ENCODE measurements around the gene TGFBR3L. TPM values are rescaled to one million over a fixed set of nuclear protein-coding genes. Genes with fewer than 3 reads are reported as not detected.

TGFBR3L gene
- total and polyA plus RNA-seq, 2 of the 8 experiments (the other 6 are each of a cell fraction or from before 2014, with no cell fraction given), result 3.1 to 3.7 TPM

GRCh38 chr19:7963566-7963965 lies 48.9 kb downstream of the TGFBR3L start:
- no peak overlapping the region for H3K4me3 ChIP-seq (ENCODE audit: extremely low read depth in 1 of 4, insufficient read depth in 2 of 4, low read depth in 3 of 4, low read length in 4 of 4)
- no peak overlapping the region for H4K5ac ChIP-seq (ENCODE audit: insufficient read length, low read depth, low read length)
- no peak overlapping the region for H4K8ac ChIP-seq (ENCODE audit: extremely low read depth, insufficient read depth, low read length)
- H2BK20ac ChIP-seq (ENCODE audit: low read length), result no peak overlapping the region
- 94% methylated on average over 25 of the region's 25 CpGs; no CpG with 5 or more reads in 1 of the 2 experiments for WGBS, 2 experiments (ENCODE audit: extremely low coverage in 1 of 2, insufficient coverage in 1 of 2, insufficient read length in 1 of 2, insufficient replicate concordance in 2 of 2, low coverage in 1 of 2, low lambda C conversion rate in 2 of 2, missing lambda C conversion rate in 1 of 2)
- peaks cover 5 to 10% of the 10 kb centered on the region in 2 experiments for H4K20me1 ChIP-seq (replicated peaks in 1 of 2; ENCODE audit: control insufficient read depth in 1 of 2, insufficient read depth in 2 of 2, low read length in 2 of 2)
- no peak for FAIRE-seq
- H3K4me1 ChIP-seq (replicated peaks in 1 of 4; ENCODE audit: control insufficient read depth in 3 of 4, insufficient read depth in 4 of 4, low read length in 3 of 4), result peaks cover 0 to 1% (median 0%) of the 10 kb centered on the region in 4 experiments; a peak in 1 of 7 replicates
- H2AK5ac ChIP-seq (ENCODE audit: low read depth, low read length), result no peak overlapping the region
- no peak overlapping the region for H3K4me2 ChIP-seq (ENCODE audit: insufficient read depth in 1 of 2, low read depth in 2 of 2, low read length in 2 of 2)
- no peaks in the 10 kb centered on the region for H3K23me2 ChIP-seq (ENCODE audit: low read depth, low read length)
- no peak overlapping the region for H3K4ac ChIP-seq (replicated peaks; ENCODE audit: insufficient read length, low read depth, low read length)
- H4K91ac ChIP-seq (replicated peaks; ENCODE audit: insufficient read length, low read length), result no peak overlapping the region
- DNase-seq (ENCODE audit: low read depth in 1 of 2, low spot score in 2 of 2), result no peak
- no peak overlapping the region for H3K56ac ChIP-seq (replicated peaks; ENCODE audit: insufficient read length, low read depth, low read length)
- no peak overlapping the region for H3K23ac ChIP-seq (ENCODE audit: insufficient read length)
- no peak overlapping the region for H2BK5ac ChIP-seq (ENCODE audit: low read depth, low read length)
- peaks cover 33 to 66% (median 62%) of the 10 kb centered on the region in 4 experiments for H3K36me3 ChIP-seq (ENCODE audit: control insufficient read depth in 2 of 4, insufficient read depth in 4 of 4, low read length in 3 of 4)
- H3K18ac ChIP-seq (ENCODE audit: extremely low read depth, low read length), result no peak overlapping the region
- H3K27ac ChIP-seq (ENCODE audit: low read depth, low read length), result no peak overlapping the region
- H3K9me3 ChIP-seq (ENCODE audit: insufficient read depth in 2 of 2, low read depth in 1 of 2, low read length in 1 of 2), result no peaks in the 10 kb centered on the region
- H2BK15ac ChIP-seq (ENCODE audit: low read length), result no peak overlapping the region
- no peak overlapping the region for H3K14ac ChIP-seq (ENCODE audit: insufficient read length)
- H3K27me3 ChIP-seq (replicated peaks in 1 of 4; ENCODE audit: control insufficient read depth in 3 of 4, extremely low read depth in 1 of 4, insufficient read depth in 3 of 4, low read length in 3 of 4), result no peaks in the 10 kb centered on the region
- POLR2A ChIA-PET (ENCODE audit: partially characterized antibody), result no interaction called here
- no peak overlapping the region for H3K9ac ChIP-seq (replicated peaks in 1 of 4; ENCODE audit: extremely low read depth in 1 of 4, low read depth in 3 of 4, low read length in 3 of 4)
- CTCF ChIA-PET (ENCODE audit: partially characterized antibody), result interaction anchor here (1.1 to 1.4 kb wide), 2 partner anchors 19 to 34 kb away, joined by 3 to 5 read pairs; no protein-coding TSS in a partner anchor
- H2BK120ac ChIP-seq (replicated peaks; ENCODE audit: low read depth, low read length), result no peak overlapping the region
- no peak overlapping the region for H2BK12ac ChIP-seq (ENCODE audit: low read depth, low read length)
- no peak overlapping the region for H2AFZ ChIP-seq (ENCODE audit: low read length)
- no peaks in the 10 kb centered on the region; the same call in none of the 2 replicates for H3K79me1 ChIP-seq (ENCODE audit: low read depth, low read length)
- H3K79me2 ChIP-seq (ENCODE audit: control insufficient read depth in 1 of 2, insufficient read depth in 2 of 2, low read length in 2 of 2), result no peaks in the 10 kb centered on the region
- TF ChIP-seq, protein P1, sequence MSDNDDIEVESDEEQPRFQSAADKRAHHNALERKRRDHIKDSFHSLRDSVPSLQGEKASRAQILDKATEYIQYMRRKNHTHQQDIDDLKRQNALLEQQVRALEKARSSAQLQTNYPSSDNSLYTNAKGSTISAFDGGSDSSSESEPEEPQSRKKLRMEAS (IDR thresholded peaks at IDR 0.05), result no peak
- TF ChIP-seq SRF (IDR thresholded peaks at IDR 0.05; ENCODE audit: low read depth, low read length) (no peak), RFX5 (IDR thresholded peaks at IDR 0.05; ENCODE audit: borderline replicate concordance, low read depth, low read length) (no peak), FOSL1 (IDR thresholded peaks at IDR 0.05; ENCODE audit: insufficient read depth, low read depth, low read length) (no peak), TAF7 (optimal IDR thresholded peaks at IDR 0.05; ENCODE audit: borderline replicate concordance, low read depth, low read length) (no peak), JUND (IDR thresholded peaks at IDR 0.05; ENCODE audit: low read length) (no peak), CEBPB (IDR thresholded peaks at IDR 0.05; ENCODE audit: low read depth, low read length) (no peak), SP1 (IDR thresholded peaks at IDR 0.05; ENCODE audit: low read depth, low read length) (no peak)

All from H1 (cell line).